LoVo (cell line): Measurements from ENCODE around the gene ZNF107.
"Not testable (repeated sequence)": the region's sequence is repeated elsewhere in the genome, so short reads cannot be mapped to it uniquely, and the experiment has no call there.

Experiments used
- DNase-seq: peaks from one replicate; pipeline ENCODE4 v3.0.0-alpha.2; 2016; ENCODE audit warnings: low spot score

The ZNF107 gene

DNA sequence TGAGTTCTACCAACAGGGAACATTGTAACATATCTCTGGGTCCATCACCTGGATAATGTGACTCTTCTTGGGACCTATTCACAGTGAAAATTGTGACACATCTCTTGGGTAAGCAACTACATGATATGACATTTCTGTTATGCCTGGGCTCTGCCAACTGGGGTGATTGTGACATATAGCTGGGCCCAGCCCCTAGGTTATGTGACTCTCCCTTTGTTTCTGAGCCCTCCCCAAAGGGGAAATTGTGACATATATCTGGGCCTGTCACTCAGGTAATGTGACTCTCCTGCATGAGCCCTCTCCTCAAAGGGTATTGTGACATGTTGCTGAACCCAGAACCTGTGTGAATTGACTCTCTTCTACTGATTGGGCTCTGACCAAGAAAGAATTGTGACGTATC lies 22.4 kb upstream of the ZNF107 start:
- DNase-seq: no peak

DNA sequence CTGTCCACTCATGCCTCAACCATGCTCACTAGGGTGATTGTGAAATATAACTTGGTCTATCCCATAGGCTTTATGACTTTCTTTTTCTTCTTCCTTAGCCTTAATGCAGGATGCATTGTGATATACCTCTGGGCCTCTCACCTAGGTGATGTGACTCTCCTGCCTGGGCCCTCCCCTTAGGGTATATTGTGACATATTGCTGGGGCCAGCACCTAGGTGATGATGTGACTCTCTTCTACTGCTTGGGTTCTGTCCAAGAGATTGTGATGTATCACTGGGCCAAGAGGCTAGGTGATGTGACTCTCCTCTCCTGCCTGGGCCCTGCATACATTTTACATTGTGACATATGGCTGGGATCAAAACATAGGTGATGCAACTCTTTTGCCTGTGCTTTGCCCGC lies 14.7 kb upstream of the ZNF107 start:
- DNase-seq: no peak

DNA sequence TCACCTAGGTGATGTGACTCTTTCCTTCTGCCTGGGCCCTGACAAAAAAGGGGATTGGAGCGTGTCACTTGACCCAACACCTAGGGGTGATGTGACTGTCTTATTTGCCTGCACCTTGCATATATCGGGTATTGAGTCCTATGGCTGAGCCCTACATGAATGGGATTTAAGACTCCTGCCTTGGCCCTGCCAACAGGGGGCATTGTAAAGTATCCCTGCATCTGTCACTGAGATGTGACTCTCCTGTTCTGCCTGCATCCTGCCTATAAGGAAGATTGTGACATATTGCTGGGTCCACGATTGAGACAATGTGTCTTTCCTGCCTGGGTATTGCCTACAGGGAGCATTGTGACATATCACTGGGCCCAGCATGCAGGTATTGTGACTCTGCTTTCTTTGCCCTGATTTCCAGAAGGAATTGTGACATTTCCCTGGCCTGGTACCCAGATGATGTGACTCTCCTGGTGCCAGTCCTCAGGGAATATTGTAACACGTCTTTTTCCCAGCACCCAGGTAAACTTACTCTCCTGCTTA lies 14.2 kb upstream of the ZNF107 start:
- no peak for DNase-seq

- DNase-seq: no peak
These were observed 12.1 kb upstream of the ZNF107 start for GRCh38 chr7:64653721-64654401.

DNA sequence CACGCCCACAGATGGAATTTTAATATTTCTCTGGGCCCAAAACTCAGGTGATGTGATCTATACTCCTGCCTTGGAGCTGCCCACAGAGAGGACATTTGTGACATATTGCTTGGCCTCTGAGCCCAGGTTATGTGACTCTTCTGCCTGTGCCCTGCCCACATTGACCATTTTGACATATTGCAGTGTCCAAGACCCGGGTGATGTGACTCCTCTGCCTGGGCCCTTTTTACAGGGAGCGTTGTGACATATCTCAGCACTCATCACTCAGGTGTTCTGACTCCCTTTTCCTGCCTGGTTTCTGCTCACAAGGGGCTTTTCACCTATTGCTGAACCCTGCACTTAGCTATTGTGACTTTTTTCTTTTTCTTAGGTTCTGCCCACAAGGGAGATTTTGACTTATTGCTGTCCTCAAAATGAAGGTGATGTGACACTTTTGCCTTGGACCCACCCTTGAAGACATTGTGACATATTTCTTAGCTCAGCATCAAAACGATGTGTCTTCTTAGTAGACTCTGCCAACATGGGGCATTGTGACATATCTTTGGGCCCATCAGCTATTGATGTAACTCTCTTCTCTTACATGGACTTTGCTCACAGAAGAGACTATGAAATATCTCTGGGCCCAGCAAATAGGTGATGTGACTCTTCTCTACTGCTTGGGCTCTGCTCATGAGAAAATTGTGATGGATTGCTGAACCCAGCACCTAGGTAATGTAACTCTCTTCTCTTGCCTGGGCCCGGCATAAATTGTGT lies 11.0 kb upstream of the ZNF107 start:
- DNase-seq: no peak

DNA sequence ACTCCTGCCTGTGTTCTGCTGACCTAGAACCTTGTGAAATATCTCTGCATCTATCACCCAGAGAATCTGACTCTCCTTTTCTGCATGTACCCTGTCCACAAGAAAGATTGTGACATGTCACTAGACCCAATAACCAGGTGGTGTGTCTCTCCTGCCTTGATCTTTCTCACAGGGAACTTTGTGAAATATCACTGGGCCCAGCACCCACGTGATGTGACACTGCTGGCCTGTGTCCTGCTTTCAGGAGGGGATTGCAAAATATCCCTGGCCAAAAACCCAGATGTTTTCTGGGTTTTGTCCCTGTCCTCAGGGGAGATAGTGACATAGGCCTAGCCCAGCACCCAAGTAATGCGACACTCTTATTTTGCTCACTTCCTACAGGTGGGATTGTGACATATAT lies 10.1 kb upstream of the ZNF107 start:
- no peak for DNase-seq

- DNase-seq: no peak
These were observed 9.4 kb upstream of the ZNF107 start for GRCh38 chr7:64656489-64656888.

- not testable (repeated sequence) for DNase-seq
These were observed 3.8 kb upstream of the ZNF107 start for GRCh38 chr7:64662091-64662490.

DNA sequence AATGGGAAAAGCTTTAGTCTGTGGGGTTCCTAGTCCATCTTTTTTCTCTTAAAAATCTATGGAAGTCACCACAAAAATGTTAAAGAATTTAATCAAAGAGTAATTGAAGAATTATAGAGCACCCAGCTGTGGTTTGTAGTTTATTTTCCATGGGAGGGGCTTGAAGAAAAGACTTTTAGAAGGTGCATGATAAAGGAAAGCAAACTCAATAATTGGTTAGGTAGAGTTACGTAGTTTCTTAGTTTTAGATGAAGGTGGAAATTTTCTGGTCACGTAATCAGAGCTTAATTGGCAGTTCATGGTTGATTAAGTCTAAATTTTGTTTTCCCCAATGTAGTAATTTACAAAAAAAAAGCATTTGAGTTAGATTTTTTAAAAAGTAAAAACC lies 724 bp downstream of the ZNF107 start:
- no peak for DNase-seq

DNA sequence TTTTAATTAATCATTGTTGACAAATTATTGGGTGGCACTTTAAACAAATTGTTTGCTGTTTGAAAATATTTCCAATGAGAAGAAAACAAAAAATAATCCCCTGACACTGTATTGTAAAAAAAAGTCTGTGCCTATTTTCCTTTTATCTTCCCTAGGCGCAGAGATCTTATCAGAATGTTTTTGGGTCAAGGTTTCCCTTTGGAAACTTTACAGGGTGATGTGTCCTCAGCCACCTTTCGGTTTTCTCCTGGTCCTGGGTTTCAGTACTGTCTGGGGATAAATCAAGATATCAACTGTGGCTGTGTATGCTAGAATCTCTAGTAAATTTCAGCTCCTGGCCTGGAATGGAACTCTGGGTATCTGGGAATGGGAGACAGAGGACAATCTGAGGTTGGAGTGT lies 1.4 kb downstream of the ZNF107 start:
- no peak for DNase-seq

DNA sequence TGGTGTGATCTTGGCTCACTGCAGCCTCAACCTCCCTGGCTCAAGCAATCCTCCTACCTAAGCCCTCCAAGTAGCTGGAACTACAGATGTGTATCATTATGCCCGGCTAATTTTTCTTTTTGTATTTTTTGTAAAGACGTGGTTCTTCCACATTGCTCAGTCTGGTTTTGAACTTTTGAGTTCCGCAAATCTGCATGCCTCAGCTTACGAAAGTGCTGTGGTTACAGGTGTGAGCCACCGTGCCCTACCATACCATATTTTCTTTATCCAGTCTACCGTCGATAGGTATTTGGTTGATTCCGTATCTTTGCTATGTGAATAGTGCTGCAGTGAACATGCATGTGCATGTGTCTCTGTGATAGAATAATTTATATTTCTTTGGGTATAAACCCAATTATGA lies 6.5 kb downstream of the ZNF107 start:
- DNase-seq: no peak

GRCh38 chr7:64685091-64685490 lies 19.2 kb downstream of the ZNF107 start:
- DNase-seq: no peak

- DNase-seq: no peak
These were observed 19.8 kb downstream of the ZNF107 start for GRCh38 chr7:64685741-64686140.

DNA sequence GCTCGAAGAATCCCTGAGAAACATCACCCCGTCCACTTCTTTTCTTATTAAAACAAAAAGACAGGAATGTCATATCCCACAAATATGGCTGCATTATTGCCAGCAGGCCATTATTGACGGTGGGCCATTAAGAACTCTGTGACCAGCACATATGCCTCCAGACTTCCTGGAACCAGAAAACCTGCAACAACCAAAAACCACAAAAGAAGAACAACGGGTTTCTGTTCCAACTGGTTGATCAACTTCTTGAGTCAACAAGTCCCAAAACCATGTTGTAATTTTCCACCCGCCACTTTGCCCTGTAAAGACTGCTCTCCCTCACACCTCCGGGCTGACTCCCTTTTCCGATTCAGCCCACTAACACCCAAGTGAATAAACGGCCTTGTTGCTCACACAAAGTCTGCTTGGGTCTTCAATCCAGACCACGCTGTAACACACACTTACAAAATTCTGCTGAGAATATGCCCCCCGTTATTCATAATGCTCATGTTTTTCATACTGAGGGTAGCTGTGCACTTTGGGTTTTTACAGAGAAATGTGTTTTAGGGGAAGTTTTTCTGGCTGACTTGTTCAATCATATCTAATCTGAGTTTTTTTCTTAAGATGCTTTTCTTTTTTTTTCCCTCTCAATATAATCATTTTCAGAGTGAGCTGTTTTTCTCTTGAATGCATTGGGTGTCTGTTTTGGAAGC lies 20.7 kb downstream of the ZNF107 start:
- DNase-seq: no peak

DNA sequence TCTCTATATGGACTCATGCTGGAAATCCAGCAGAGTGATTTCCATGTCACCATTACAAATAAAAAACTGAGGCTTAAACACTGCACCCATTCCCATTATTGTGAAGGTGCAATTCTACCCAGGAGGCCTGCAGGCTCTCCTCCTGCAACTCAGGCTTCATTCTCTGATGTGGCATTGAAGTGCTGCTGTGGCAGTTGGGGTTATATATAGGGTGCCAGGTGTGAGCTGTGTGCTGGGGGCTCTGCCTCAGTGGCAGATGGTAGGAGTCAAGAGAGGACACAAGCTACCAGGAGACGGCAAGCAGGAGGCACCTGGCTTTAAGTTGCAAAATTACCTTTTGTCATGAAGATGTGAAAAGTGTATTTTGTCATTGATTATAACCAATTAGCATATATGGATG lies 21.3 kb downstream of the ZNF107 start:
- DNase-seq: no peak

- DNase-seq: no peak
These were observed 23.1 kb downstream of the ZNF107 start for GRCh38 chr7:64688988-64689387.

DNA sequence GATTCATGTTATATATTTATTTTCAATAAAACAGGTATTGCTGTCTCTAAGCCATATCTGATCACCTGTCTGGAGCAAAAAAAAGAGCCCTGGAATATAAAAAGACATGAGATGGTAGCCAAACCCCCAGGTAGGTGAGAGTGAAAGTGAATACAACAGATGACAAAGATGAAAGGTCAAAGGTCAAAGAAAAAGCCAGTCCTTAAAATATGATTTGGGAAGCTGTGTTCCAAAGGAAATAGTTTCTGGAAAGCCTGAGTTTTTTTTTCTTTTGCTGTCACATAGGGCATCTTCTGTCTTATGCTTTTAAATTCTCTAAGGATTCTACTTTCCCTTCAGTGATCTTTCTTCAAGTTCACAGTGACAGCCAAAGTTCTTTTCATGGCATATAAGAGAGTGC lies 25.9 kb downstream of the ZNF107 start:
- DNase-seq: no peak

DNA sequence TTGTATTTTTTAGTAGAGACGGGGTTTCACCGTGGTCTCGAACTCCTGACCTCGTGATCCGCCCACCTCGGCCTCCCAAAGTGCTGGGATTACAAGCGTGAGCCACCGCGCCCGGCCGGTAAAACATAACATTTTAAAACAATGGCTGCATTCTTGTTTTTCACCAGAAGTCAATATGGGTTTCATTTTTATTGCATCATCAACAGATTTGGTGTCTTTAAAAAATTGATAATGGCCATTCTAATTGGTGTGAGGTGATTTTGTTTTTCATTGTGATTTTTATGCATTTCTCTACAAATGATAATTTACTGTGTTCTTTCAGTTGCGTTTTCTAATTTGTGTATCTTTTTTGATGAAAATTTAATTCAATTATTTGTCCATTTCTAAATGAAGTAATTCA lies 31.9 kb downstream of the ZNF107 start:
- DNase-seq: not testable (repeated sequence)

DNA sequence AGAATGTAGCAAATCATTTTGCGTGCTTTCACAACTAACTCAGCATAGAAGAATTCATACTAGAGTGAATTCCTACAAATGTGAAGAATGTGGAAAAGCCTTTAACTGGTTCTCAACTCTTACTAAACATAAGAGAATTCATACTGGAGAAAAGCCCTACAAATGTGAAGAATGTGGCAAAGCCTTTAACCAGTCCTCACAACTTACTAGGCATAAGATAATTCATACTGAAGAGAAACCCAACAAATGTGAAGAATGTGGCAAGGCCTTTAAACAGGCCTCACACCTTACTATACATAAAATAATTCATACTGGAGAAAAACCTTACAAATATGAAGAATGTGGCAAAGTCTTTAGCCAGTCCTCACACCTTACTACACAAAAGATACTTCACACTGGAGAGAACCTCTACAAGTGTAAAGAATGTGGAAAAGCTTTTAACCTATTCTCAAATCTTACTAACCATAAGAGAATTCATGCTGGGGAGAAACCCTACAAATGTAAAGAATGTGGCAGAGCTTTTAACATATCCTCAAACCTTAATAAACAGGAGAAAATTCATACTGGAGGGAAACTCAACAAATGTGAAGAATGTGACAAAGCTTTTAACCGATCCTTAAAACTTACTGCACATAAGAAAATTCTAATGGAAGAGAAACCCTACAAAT lies 40.8 kb downstream of the ZNF107 start:
- DNase-seq: no peak

GRCh38 chr7:64717896-64718295 lies 52.0 kb downstream of the ZNF107 start:
- not testable (repeated sequence) for DNase-seq

GRCh38 chr7:64729089-64729848 lies 63.3 kb downstream of the ZNF107 start:
- DNase-seq: no peak
